DOHH2 (cell line): ENCODE results near the gene ATG2B.
A peak's percentile ranks its signal among the peaks of the same experiment; 100 is the strongest.

Experiments used
- EZH2phosphoT487 ChIP-seq: fragments of 200-600 bp; sonication (generic); IDR thresholded peaks from 2 replicates; pipeline ENCODE4 v1.6.1; 2017; ENCODE audit warnings: borderline replicate concordance, mild to moderate bottlenecking, antibody characterized with exemption, low read length, moderate library complexity, mixed read lengths
- TF ChIP-seq, protein P1 (sequence below): fragments of 200-600 bp; sonication (generic); IDR thresholded peaks from one replicate; pipeline ENCODE4 v1.5.1; 2014; ENCODE audit warnings: antibody characterized with exemption, mild to moderate bottlenecking, low read depth, low read length; ENCODE audit not compliant: poor library complexity, severe bottlenecking

GRCh38 chr14:96264853-96265252 is 98.3 kb downstream of the ATG2B start:
- no peak for TF ChIP-seq EZH2phosphoT487
- TF ChIP-seq, protein P1, sequence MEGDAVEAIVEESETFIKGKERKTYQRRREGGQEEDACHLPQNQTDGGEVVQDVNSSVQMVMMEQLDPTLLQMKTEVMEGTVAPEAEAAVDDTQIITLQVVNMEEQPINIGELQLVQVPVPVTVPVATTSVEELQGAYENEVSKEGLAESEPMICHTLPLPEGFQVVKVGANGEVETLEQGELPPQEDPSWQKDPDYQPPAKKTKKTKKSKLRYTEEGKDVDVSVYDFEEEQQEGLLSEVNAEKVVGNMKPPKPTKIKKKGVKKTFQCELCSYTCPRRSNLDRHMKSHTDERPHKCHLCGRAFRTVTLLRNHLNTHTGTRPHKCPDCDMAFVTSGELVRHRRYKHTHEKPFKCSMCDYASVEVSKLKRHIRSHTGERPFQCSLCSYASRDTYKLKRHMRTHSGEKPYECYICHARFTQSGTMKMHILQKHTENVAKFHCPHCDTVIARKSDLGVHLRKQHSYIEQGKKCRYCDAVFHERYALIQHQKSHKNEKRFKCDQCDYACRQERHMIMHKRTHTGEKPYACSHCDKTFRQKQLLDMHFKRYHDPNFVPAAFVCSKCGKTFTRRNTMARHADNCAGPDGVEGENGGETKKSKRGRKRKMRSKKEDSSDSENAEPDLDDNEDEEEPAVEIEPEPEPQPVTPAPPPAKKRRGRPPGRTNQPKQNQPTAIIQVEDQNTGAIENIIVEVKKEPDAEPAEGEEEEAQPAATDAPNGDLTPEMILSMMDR, result peak; percentile 20
